GM21529 (cell line): Measurements from ENCODE around the gene LRRC74A.
A peak's percentile ranks its signal among the peaks of the same experiment; 100 is the strongest.

Source experiments
- ATAC-seq: cut with Tn5 transposase; IDR thresholded peaks from one replicate; pipeline ENCODE4 v1.9.1; 2021; ENCODE audit not compliant: unreplicated experiment

LRRC74A gene

DNA sequence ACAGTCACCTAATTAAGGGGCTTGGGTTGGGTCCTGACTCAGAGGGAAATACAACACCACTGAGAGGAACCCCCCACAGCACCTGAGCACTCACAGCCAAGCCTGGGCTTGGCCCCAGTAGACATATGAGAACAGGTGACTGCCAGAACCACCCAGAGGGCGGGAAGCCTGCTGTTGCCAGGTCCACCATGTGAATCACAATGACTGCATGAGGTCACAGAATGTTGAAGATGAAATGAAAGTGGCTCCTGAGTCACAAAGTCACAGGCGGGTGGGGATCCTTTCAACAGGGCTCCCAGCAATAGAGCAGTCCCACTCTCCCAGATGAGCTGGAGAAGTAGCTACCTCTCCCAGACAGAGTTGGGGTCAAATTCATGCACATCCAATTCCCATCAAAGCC, at the start of gene LRRC74A:
Gene LRRC74A (plus strand): TSS at position 287 of the 400 bp plus-strand sequence. CDS start 290 bp downstream, outside the sequence.
- no peak for ATAC-seq

DNA sequence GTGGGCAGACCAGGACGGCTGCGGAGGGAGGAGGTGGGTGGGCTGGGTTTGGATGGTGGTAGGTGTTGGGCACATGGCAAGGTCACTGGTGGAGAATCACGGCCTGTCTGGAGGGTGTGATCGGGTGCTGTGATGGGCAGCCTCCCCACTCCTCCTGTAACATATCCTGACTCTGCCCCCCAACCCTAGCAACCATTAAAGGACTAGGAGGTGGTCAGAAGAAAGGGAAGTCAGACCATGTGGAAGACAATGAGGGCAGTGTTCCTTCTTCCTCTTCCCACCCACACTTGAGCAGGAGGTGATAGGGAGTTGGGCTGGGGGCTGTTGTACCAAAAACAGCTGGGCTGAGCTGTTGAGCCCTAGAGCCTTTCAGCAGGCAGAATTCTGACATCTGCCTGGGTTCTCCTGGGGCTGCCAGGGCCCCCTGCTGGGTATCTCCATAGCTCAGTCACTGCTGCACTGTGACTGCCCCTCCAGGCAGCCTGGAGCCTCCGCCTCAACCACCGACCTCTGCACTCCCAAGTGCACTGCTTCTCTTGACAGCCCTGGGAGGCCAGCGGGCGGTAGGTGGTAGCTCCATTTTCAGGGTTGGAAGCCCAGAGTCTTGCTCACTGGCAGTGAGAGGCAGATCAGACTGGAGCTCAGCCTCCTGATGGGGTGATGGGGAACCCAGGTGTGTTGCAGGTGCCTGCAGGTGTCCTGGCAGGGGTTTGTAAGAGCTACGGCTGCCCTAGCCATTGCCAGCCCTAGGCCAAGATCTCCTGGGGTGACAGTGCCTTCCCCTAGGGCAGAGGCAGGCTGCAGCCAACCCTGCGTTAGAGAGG, 49.6 kb upstream of the LRRC74A start:
- no peak for ATAC-seq

DNA sequence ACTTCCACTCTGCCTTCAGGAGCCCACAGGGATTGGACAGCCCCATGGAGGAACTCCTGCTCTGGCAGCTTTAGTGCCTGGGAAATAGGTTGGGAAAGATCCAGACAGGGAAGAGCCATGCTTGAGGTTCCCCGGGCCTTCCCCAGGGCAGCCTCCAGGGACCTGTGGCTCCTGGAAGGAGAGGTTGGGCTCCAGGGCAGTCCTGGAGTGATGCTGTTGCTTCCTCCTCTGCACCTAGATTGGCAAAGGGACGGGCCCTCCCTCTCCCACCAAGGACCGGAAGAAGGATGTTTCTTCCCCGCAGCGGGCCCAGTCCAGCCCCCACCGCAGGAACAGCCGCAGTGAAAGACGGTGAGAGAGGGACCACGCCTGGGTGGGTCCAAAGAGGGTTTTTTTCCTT, 48.5 kb upstream of the LRRC74A start:
- ATAC-seq, result no peak

DNA sequence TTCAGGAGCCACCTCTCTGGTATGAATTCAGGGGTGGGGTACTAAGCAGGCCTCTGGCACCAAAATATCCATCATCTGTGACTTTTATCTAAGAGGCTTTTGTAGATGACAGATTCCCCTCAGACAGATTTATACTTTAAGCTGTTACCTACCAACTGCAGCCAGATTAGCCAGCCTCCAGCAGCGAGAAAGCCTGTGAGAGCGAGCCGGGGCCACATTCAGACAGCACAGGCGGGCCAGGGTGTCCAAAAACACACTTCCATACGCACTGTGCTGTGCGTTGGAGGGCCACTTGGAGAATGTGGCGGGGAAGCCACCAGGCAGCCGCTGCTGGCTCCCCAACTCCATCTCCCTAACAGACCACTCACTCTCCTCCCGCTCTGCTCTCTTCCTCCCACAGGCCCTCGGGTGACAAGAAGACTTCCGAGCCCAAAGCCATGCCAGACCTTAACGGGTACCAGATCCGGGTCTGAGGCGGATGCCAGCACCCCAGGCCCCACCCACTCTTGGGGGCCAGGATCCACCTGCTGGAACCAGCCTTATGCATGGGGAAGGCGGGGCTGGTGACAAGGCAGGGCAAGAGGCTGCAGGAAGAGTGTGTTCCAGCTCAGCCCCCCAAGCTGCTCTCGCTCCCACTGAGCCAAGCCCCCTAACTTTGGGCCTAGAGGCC, 47.5 kb upstream of the LRRC74A start:
- no peak for ATAC-seq

DNA sequence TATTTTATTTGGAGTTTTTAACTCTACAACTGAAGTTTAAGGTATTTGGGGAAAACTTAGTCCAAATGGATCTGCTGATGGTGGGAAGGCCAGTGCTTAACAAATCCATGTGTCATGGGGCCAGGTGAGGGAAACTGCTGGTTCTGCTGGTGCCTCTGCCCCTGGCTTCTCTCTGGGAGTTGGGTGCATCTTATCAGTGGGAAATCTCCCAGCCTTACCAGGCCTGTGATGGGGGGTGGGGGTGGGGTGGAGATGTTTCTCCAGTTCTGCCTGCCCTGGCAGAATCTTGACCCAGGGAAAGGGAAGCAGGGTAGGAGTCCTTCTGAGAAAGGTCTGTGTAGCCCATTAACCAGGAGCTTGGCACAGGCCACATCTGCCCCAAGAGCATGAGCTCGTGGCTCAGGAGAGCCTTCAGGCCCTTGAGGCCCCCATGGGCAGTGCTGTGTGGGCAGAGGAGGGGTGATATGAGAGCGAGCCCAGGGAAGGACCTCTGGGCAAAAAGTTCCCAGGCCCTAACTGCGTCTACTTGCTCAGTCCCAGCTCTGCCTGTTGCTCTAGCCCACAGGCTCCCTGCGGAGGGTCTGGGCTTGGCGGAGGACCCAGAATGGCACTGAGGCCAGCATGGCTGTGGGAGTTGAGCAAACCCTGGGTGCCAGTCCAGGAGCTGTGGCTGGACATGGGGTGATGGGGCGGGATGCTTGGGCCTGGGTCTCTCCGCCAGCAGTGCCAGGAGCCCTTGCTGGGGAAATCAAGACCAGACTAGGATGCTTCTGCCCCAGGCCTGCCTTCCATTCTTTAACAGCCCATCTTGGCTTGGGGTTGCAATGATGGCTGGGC, 46.8 kb upstream of the LRRC74A start:
- no peak for ATAC-seq

DNA sequence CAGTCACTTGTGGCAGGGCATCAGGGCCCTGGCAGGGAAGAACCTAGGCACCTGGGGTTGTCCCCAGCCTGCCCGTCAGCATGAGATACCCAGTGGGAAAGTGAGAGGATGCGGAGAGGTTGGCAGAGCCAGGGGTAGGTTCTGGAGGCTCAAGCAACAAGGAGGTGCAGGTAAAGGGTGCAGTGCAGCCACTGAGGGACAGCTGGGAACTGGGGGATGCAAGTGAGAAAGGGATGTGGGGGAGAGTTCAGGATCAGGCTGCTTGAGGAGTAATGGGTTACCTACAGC, 46.2 kb upstream of the LRRC74A start:
- ATAC-seq, result no peak

DNA sequence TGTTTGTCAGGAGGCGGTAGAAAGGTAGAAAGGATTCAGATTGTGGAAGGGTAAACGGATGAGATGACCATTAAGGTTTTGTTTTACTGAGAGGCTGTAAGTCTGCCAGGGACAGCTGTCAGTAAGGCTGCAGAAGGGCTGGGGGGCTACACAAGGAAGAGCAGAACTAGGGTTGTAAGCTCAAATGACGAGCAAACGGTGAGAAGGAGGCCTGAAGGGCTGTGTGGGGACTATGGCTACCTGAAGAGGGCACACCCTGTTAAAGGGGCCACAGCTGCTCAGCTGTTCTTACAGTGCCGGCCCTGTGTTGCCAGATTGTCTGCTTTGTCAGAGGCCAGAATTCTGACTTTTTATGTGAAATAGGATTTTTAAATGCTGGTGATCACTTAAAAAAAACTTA, 45.8 kb upstream of the LRRC74A start:
- ATAC-seq, result no peak

DNA sequence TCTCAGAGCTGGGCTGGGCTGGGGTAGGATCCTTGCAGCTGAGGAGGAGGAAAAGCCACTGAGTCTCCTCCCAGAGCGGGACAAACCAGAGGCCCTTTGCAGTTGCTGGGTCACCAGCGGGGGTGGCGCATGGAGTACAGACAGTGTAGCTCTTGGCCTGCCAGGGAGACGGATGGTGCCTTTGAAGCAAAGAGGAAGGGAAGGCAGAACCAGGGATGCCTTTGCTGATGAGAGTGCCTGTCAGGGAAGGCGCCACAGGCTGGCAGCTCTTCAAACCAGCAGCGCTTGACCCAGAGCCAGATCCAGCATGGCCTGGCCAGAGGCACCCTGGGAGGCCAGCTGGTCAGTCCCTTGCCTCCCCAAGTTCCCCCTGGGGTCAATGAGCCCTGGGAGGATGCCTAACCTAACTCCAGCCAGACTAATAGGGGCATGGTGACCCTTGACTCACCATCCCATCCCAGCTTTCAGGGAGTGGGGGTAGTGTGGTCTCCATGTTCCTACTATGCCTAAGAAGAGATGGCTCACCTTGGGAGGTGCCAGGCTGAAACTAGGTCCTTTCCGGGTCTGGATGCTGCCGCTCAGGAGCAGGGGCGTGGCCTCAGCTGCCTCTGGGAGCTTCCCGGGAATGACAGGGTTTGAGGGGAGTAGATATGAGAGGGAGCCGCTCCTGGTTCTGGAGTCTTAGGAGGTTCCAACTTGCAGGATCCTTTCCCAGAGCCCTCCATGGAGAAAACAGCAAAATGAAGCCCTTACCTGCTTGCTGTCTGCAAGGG, 45.1 kb upstream of the LRRC74A start:
- ATAC-seq, result no peak

DNA sequence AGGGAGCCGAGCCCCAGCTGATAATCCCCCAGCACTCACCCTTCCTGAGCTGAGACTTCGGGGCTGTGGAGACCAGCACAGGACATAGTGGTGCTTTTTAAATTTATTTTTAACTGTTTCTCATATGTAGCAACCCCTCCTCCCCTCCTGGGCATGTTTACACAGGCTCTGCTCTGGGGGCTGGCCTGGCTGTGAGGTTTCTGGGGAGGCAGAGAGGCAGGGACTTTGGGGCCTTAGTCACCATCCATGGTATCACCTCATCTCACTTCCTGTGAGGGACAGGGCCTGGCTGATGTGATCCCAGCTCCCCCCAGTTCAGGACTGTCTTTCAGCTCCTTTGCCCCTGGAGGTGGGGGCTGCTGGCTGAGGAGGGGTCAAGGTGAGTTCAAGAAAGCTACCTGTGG, 44.6 kb upstream of the LRRC74A start:
- no peak for ATAC-seq

DNA sequence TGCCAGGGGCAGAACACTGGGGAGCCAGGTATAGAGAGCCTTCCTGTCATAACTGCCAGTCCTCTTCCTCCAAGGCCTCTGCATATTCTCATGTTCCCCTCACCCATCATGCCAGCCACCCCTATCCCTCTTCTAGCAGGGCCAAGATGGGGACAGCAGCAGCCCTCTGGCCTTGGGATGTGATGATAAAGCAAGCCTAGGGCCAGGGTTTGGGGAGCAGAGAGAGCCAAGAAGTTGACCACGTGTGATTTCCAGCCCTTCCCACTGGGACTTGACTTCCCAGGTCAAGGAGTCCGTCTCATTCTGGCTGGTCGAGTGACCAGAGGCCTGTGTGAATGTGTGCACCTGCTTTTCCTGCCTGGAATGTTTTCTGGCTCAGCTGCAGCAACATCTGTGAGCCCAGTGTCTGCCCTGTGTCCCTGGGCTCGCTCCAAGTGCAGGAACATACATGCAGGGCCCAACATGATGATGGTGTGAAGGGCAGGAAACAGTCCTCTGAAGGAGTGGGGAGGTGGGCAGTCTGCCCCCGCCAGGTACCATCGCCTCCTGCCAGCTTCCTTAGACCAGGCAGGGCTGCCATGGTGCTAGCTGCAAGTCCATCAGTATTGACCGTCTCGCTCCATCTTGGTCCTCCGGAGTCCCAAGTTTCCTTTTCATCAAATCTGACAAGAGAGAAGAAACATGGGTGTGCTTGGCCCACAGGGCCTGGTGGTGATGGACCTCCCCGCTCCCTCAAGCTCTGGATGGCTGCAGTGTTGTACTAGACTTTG, 43.9 kb upstream of the LRRC74A start:
- ATAC-seq, result no peak

DNA sequence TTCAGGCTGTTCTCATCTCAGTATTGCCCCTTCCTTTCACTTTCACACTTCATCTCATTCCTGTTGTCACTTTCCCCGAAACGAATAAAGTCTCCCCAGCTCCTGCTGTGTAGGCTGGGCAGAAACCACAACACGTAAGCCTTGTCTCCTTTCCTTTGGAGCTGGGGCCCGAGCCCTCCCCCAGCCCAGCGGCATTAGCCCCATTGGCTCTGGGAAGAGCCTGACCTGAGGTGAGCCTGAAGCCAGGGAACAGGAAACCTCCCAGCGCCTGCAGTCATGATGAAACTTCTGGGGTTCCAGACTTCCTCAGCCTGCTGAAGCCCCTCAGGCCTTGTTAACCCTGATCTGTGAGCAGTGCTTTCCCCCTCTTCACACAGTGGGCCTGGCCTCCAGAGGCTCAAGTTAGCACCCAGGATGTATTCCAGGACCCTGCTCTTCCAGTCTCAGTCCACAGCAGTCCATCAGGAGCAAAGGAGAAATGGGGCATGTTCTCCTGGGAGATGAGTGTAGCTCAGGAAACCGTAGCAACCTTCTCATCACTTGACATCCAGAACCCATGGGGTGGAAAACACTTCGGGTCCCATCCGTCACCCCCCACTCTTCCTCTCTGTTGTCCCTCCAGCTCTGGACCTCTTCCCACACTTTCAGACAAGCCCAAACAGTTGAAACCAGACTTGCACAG, 43.2 kb upstream of the LRRC74A start:
- no peak for ATAC-seq

DNA sequence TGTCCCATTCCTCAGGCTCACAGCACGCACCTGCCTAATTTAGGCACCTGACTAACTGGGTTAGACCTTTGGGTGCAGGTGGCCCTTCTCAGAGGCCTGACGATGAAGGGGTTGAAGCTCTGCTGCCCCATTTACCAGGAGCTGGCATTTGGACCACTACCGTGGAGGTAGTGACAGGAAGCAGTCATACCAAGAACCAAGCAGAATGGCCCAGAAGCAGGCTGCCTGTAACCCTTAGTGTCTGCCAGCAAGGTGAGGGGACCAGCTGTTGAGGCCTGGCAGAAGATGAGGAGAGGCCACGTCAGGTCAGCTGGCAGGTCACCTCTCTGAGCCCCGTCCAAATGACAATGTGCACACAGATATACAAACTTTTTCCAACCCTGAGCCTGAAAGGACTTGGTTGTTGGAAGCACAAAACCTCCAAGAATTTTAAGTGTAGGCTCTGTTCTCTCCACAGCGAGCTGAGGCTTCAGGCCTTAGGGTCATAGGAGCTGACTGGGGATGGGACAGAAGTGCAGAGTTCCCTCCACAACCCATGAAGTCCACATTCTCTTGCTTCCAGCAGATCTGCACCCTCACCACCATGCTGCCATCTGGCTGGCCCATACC, 41.8 kb upstream of the LRRC74A start:
- ATAC-seq, result no peak

DNA sequence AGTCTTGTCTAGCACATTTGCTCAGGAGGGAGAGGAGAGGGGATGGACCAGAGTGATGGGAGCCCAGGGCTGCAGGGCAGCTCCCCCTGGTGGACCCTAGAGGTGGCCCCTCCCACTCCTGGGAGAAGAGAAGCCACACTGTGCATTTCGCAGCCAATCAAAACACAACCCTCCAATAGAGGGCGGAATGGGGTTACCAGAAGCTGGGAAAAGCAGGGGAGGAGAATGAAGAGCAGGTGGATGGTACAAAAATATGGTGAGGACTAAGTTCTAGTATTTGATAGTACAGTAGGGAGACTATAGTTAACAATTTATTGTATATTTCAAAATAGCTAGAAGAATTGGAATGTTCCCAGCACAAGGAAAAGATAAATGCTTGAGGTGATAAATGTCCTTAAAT, 41.3 kb upstream of the LRRC74A start:
- ATAC-seq, result peak; percentile 67

DNA sequence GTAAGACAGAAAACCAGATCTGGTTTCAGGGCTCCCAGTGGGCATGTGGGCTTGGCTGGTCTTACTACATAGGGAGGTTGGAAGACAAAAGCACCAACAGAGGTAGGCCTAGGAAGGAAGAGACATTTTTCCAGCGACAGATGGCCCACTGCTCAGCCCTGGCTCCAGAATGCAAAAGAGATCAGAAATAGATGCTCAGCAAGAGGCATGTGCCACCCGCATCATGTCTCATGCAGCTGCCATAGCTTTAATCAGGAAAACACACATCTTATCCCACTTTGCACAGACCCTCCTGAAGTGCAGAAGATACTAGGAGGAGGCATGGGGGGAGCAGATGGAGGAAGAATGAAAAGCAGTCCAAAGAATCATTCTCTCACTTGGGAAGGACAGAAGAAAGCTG, 39.6 kb upstream of the LRRC74A start:
- no peak for ATAC-seq

DNA sequence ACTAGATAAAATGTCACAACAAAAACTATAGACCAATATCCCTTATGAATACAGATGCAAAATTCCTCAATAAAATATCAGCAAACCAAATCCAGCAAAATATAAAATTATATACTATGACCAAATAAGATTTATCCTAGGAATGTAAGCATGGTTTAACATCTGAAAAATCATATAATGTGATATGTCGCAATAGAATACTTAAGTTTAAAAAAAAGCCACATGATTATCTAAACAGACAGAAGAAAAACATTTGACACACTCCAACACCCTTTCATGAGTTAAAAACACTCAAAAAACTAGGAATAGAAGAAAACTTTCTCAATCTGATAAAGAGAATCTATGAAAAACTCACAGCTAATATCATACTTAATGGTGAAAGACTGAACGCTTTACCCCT, 33.8 kb upstream of the LRRC74A start:
- no peak for ATAC-seq

DNA sequence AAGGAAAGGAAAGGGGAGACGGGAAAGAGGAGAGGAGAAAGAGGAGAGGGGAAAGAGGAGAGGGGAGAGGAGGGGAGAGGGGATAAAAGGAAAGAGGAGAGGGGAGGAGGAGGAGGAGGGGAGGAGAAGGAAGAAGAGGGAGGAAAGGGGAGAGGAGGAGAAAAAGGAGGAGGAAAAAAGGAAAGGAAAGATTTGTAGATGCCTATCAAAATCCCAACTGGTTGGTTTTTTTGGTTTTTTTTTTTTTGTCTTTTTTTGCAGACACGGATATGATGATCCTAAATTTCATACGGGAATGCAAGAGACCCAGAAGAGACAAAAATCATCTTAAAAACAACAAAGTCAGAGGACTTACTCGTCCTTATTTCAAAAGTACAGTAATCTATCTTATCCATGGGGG, 32.9 kb upstream of the LRRC74A start:
- ATAC-seq, result no peak

DNA sequence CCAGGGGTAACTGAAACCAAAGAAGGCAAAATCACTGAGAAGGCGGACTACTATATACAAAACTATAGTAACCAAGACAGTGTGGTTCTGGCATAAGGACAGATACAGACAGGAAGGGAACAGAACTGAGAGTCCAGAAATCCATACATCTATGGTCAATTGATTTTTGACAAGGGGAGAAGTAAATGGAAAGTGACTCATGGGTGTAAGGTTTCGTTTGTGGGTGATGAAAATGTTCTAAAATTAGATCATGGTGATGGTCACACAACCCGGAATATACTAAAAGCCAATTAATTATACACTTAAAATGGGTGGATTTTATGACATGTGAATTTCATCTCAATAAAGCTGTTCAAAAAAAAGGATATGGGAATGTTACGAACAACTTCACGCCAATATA, 32.3 kb upstream of the LRRC74A start:
- ATAC-seq, result no peak

DNA sequence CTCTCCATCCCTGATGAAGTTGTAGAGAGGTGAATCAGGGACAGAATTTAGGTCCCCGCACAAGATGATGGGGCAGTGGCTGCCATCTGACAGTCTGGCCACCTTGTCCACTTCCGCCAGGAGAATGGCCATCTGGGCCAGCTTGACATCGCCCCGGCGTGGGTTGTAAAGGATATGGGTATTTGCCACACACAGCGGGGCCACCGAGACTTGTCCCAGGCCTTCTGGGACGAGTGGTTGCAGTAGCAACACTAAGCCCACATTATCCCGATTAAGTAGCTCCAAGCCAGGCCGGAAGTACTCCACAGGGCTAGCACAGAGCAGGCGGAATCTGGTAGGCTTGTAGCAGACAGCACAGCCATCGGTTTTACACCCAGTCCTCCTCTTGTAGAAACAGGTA, 19.8 kb upstream of the LRRC74A start:
- ATAC-seq, result no peak

DNA sequence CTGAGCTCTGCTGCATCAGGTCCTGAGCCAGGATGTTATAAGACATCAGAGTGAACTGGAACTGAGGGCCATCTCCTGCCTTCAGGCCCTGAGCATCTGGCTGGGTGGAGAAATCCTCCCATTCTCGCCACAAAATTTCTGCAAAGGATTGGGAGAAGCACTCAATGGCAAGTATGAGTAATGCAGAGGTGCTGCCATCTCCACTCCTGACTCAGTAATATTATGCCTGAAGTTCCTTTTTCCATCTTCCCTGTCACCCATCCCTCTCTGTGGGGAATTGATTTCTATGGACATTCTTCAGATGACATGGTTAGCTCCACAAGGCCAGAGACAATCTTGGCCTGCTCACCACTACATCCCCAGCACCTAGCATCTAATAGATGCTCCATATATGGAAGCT, 18.2 kb upstream of the LRRC74A start:
- ATAC-seq, result no peak
